ENCODE results near the gene ITIH4.

GRCh38 chr3:52879581-52879980 lies 49.1 kb upstream of the ITIH4 start:
- TF ChIP-seq CTCF (IDR thresholded peaks at IDR 0.05), result no peak
- TF ChIP-seq EZH2 (IDR thresholded peaks at IDR 0.05; ENCODE audit: borderline replicate concordance, insufficient read depth, low read depth, low read length, poor library complexity, severe bottlenecking), result no peak

Measured in B cell (primary cell).